ENCODE data around the gene GLCE.

DNA sequence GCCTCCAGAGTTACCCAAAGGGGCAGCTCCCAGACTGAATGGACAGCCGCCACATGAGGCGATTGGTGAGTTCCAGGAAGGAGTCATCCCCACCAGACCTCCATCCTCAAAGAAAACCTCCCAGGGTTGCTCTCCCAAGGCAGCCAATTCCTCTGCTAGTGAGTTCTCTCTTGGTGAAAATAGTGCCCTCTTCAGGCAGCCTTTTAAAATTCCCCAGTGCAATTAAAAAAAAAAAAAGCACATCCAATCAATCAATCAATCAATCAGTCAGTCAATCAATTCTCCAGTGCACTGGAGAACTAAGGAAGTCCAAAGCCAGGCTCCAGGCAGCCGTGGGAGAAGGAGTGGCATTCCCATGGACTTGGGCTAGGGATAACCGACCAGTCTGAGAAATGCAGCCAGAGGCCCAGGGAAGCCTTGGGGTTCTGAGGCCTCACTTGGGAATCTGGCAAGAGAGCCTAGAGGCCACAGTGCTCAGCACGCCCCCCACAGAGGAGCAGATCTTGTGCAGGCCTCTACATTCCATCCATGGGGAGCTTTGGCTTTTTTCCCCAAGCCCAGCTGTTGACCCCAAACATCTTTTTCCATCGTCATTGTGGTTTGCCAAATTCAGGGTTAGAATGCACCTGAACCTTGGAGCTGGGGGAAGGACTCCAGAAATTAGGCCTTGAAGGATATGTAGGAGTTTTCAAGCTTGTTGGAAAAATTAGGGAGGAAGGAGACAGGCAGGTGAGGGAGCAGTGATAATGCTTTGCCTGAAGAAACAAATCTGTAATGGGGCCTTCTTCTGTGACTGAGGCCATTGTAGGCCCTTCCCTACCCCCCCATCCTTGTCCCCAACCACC lies 143.1 kb downstream of the GLCE start:
- TF ChIP-seq, protein P1, sequence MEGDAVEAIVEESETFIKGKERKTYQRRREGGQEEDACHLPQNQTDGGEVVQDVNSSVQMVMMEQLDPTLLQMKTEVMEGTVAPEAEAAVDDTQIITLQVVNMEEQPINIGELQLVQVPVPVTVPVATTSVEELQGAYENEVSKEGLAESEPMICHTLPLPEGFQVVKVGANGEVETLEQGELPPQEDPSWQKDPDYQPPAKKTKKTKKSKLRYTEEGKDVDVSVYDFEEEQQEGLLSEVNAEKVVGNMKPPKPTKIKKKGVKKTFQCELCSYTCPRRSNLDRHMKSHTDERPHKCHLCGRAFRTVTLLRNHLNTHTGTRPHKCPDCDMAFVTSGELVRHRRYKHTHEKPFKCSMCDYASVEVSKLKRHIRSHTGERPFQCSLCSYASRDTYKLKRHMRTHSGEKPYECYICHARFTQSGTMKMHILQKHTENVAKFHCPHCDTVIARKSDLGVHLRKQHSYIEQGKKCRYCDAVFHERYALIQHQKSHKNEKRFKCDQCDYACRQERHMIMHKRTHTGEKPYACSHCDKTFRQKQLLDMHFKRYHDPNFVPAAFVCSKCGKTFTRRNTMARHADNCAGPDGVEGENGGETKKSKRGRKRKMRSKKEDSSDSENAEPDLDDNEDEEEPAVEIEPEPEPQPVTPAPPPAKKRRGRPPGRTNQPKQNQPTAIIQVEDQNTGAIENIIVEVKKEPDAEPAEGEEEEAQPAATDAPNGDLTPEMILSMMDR (IDR thresholded peaks at IDR 0.05): peak in 2 of 6 experiments; percentile 8 to 31
- no peak for TF ChIP-seq POLR2A (IDR thresholded peaks at IDR 0.05)

All from esophagus squamous epithelium (tissue), 4 donors.